Endothelial cell of umbilical vein (primary cell): ENCODE measurements around the gene APP. TPM values are rescaled to one million over a fixed set of nuclear protein-coding genes. Genes with fewer than 3 reads are reported as not detected.

Source experiments
- BruUV-seq: library from RNA; stranded (reverse); fragments of 400-500 nt; replicated peaks from 2 replicates; lab custom pipeline; 2021; lab: Mats Ljungman, UMichigan
- CTCF ChIA-PET: fragments of 300-600, 350-600 bp; sonication (Branson Sonifier 250); formaldehyde crosslinking; loops from one replicate; lab custom pipeline; 2021; ENCODE audit warnings: antibody characterized with exemption, inconsistent platforms; lab: Charles Lee
- POLR2A ChIA-PET: fragments of 300-600, 350-600 bp; sonication (Branson Sonifier 250); formaldehyde crosslinking; loops from one replicate; lab custom pipeline; 2021; ENCODE audit warnings: antibody characterized with exemption, inconsistent platforms; lab: Charles Lee
- DNase-seq: peaks from one replicate; pipeline ENCODE4 v3.0.0-alpha.2; 2011; ENCODE audit warnings: low read depth, low spot score
- FAIRE-seq: peaks from 2 replicates; lab custom pipeline; 2011; peaks lifted over from hg19 to GRCh38; lab: Jason Lieb, UNC
- H2AFZ ChIP-seq: 2 replicates; pipeline ENCODE4 v1.6.0; 2012; ENCODE audit warnings: low read depth, low read length, control low read depth, inconsistent platforms
- H3K27ac ChIP-seq: 2 replicates; pipeline ENCODE4 v1.5.1; 2011; ENCODE audit warnings: low read depth, mild to moderate bottlenecking, control low read depth, low read length, moderate library complexity; ENCODE audit not compliant: insufficient read depth
- H3K27me3 ChIP-seq, 2 experiments: 2 replicates each; pipeline versions ENCODE4 v1.6.0 to v1.6.1; 2011; ENCODE audit warnings: low read length in 2 of 2, mixed read lengths in 1 of 2; ENCODE audit not compliant: control insufficient read depth in 2 of 2, insufficient read depth in 2 of 2
- H3K36me3 ChIP-seq, 2 experiments: 2 replicates in 1 of 2; 3 replicates in 1 of 2; pipeline ENCODE4 v1.5.1; 2011; ENCODE audit warnings: low read length in 2 of 2, mild to moderate bottlenecking in 1 of 2, moderate library complexity in 1 of 2; ENCODE audit not compliant: control insufficient read depth in 2 of 2, insufficient read depth in 2 of 2; ENCODE audit errors: extremely low read depth in 1 of 2
- H3K4me1 ChIP-seq: 3 replicates; pipeline ENCODE4 v1.5.1; 2011; ENCODE audit warnings: mild to moderate bottlenecking, low read length; ENCODE audit not compliant: control insufficient read depth, insufficient read depth; ENCODE audit errors: extremely low read depth
- H3K4me2 ChIP-seq: 2 replicates; pipeline ENCODE4 v1.6.1; 2011; ENCODE audit warnings: low read length, control low read depth, mixed read lengths; ENCODE audit not compliant: insufficient read depth
- H3K4me3 ChIP-seq, 3 experiments: fragments of 200-600 bp in 1 of 3; sonication (generic), shearing (Covaris generic) in 1 of 3; replicated peaks in 1 of 3; 2 replicates each; pipeline ENCODE4 v1.5.1; 2011 to 2016; ENCODE audit warnings: control low read depth in 3 of 3, low read length in 3 of 3, mild to moderate bottlenecking in 2 of 3, inconsistent platforms in 1 of 3, low read depth in 1 of 3, moderate library complexity in 1 of 3; ENCODE audit not compliant: insufficient read depth in 1 of 3
- H3K79me2 ChIP-seq: 2 replicates; pipeline ENCODE4 v1.6.0; 2012; ENCODE audit warnings: low read length, inconsistent platforms; ENCODE audit not compliant: control insufficient read depth, insufficient read depth
- H3K9ac ChIP-seq: replicated peaks from 2 replicates; pipeline ENCODE3; 2011; ENCODE audit warnings: low read length, control low read depth; ENCODE audit not compliant: insufficient read depth; ENCODE audit errors: extremely low read depth
- H3K9me1 ChIP-seq: replicated peaks from 3 replicates; pipeline ENCODE4 v1.6.0; 2011; ENCODE audit warnings: mild to moderate bottlenecking, low read length; ENCODE audit not compliant: control insufficient read depth, insufficient read depth; ENCODE audit errors: extremely low read depth
- H3K9me3 ChIP-seq: replicated peaks from 2 replicates; pipeline ENCODE4 v1.5.1; 2012; ENCODE audit warnings: low read length, inconsistent platforms; ENCODE audit not compliant: control insufficient read depth, insufficient read depth
- H4K20me1 ChIP-seq: replicated peaks from 2 replicates; pipeline ENCODE3; 2011; ENCODE audit warnings: mild to moderate bottlenecking, low read length; ENCODE audit not compliant: control insufficient read depth, insufficient read depth; ENCODE audit errors: extremely low read depth
- CTCF ChIP-seq, 2 donors: IDR thresholded peaks; 1 replicate in 1 of 2; 2 replicates in 1 of 2; pipeline ENCODE4 v1.5.1; 2011; ENCODE audit warnings: low read length in 2 of 2, mild to moderate bottlenecking in 2 of 2, moderate library complexity in 2 of 2, control low read depth in 1 of 2, inconsistent platforms in 1 of 2, low read depth in 1 of 2; ENCODE audit not compliant: insufficient read depth in 1 of 2; ENCODE audit errors: extremely low read depth in 1 of 2
- EZH2 ChIP-seq: IDR thresholded peaks from 2 replicates; pipeline ENCODE4 v1.6.1; 2012; ENCODE audit warnings: borderline replicate concordance, low read depth, mild to moderate bottlenecking, moderate library complexity, low read length, inconsistent platforms; ENCODE audit not compliant: severe bottlenecking
- FOS ChIP-seq: IDR thresholded peaks from 2 replicates; pipeline ENCODE4 v1.6.1; 2011; ENCODE audit warnings: mild to moderate bottlenecking, low read length, moderate library complexity, borderline replicate concordance; ENCODE audit not compliant: insufficient read depth
- GATA2 ChIP-seq: IDR thresholded peaks from 2 replicates; pipeline ENCODE4 v1.7.0; 2011; ENCODE audit warnings: low read depth, mild to moderate bottlenecking, moderate library complexity, mixed read lengths, low read length; ENCODE audit not compliant: insufficient read length, insufficient read depth
- JUN ChIP-seq: IDR thresholded peaks from 2 replicates; pipeline ENCODE4 v1.6.1; 2011; ENCODE audit warnings: borderline replicate concordance, low read depth; ENCODE audit not compliant: insufficient read length, insufficient read depth
- MAX ChIP-seq: IDR thresholded peaks from 2 replicates; pipeline ENCODE4 v1.6.1; 2011; ENCODE audit not compliant: insufficient read depth, insufficient read length
- MYC ChIP-seq: IDR thresholded peaks from one replicate; pipeline ENCODE4 v1.6.1; 2011; ENCODE audit warnings: mild to moderate bottlenecking, low read depth, low read length
- POLR2A ChIP-seq: IDR thresholded peaks from 2 replicates; pipeline ENCODE4 v1.6.1; 2012; ENCODE audit warnings: low read depth, mild to moderate bottlenecking, control low read depth, low read length
- POLR2AphosphoS5 ChIP-seq: IDR thresholded peaks from 2 replicates; pipeline ENCODE4 v1.6.1; 2012; ENCODE audit warnings: low read depth, mild to moderate bottlenecking, control low read depth, low read length, moderate library complexity; ENCODE audit not compliant: insufficient read depth
- dilution Hi-C: fragments of 300-500 bp; cut with MboI; formaldehyde crosslinking; loops from one replicate; pipeline ENCODE4 v1.15.0; 2019; ENCODE audit warnings: low sequenced_read_pairs; ENCODE audit not compliant: extremely low pct_ligation_motif_present
- intact Hi-C: fragments of 100-400 bp; cut with micrococcal nuclease; formaldehyde crosslinking; loops from one replicate; pipeline ENCODE4 v1.10.0; 2022
- polyA plus RNA-seq, 4 experiments: library from polyadenylated mRNA; depleted of rRNA in 3 of 4; stranded (reverse) in 3 of 4; unstranded in 1 of 4; fragments of >200 nt; gene quantifications; 2 replicates each; pipeline versions ENCODE4 v1.2.1 to v1.2.3, GENCODE V29; 2011 to 2012; ENCODE audit warnings: missing spikeins in 1 of 4
- total RNA-seq: library from RNA; stranded (reverse); gene quantifications from 2 replicates; pipeline ENCODE4 v1.2.3, GENCODE V29; 2021

Gene APP
- total and polyA plus RNA-seq, 2 donors (not counting 3 experiments of a cell fraction or from before 2014, with no cell fraction given), result 914 to 928 TPM

GRCh38 chr21:25896501-25897056 lies 274.0 kb downstream of the APP start:
- dilution Hi-C loops, result loop anchor here (25.0 kb wide), 1 partner anchor 266 kb away; the partner anchor contains the start of gene APP
- CTCF ChIA-PET, result interaction anchor here (0.6 to 2.6 kb wide), 38 partner anchors 10 to 286 kb away, joined by 3 to 22 read pairs (median 4); partner anchors contain the start of gene APP
- Histone ChIP-seq H4K20me1 (peaks cover 2% of the 10 kb centered on the region), H3K79me2 (peaks cover 9% of the 10 kb centered on the region), H3K36me3 (peaks cover 5 to 7% of the 10 kb centered on the region in 2 experiments), H2AFZ (no peak overlapping the region), H3K4me2 (no peak overlapping the region), H3K9me3 (no peaks in the 10 kb centered on the region), H3K27ac (peak overlapping the region; percentile 59), H3K9ac (no peak overlapping the region), H3K4me3 (no peak overlapping the region), H3K27me3 (no peaks in the 10 kb centered on the region), H3K4me1 (peaks cover 42% of the 10 kb centered on the region), H3K9me1 (no peaks in the 10 kb centered on the region)
- POLR2A ChIA-PET, result no interaction called here
- TF ChIP-seq CTCF (IDR thresholded peaks at IDR 0.05; ENCODE audit: extremely low read depth in 1 of 2, insufficient read depth in 1 of 2, low read depth in 1 of 2, low read length in 2 of 2), result no peak
- TF ChIP-seq POLR2A, result no peak
- no peak for TF ChIP-seq EZH2
- TF ChIP-seq POLR2AphosphoS5, result no peak
- no peak for TF ChIP-seq MYC
- TF ChIP-seq JUN, result no peak
- no peak for TF ChIP-seq GATA2
- no peak for TF ChIP-seq FOS
- no peak for TF ChIP-seq MAX
- BruUV-seq, result no TSS peak
- DNase-seq (no peak), FAIRE-seq (no peak)
- intact Hi-C loops, result loop anchor here (5.0 kb wide), 2 partner anchors 86 to 676 kb away; partner anchors contain the start of gene CYYR1
